ENCODE measurements around the gene KCNK3.

GRCh38 chr2:26767894-26768487, 75.5 kb downstream of the KCNK3 start:
- no peak for TF ChIP-seq CTCF (IDR thresholded peaks at IDR 0.05; ENCODE audit: low read depth, low read length)
- no peak for TF ChIP-seq EZH2phosphoT487 (IDR thresholded peaks at IDR 0.05; ENCODE audit: low read depth)

Measured in OCI-LY3 (cell line).